GM21737 (cell line): ENCODE measurements around the gene RAB3D.
"Not testable (repeated sequence)": the region's sequence is repeated elsewhere in the genome, so short reads cannot be mapped to it uniquely, and the experiment has no call there.

Source experiments
- ATAC-seq: cut with Tn5 transposase; IDR thresholded peaks from one replicate; pipeline ENCODE4 v1.9.1; 2021; ENCODE audit warnings: mild to moderate bottlenecking, moderate library complexity; ENCODE audit not compliant: unreplicated experiment

The RAB3D gene

DNA sequence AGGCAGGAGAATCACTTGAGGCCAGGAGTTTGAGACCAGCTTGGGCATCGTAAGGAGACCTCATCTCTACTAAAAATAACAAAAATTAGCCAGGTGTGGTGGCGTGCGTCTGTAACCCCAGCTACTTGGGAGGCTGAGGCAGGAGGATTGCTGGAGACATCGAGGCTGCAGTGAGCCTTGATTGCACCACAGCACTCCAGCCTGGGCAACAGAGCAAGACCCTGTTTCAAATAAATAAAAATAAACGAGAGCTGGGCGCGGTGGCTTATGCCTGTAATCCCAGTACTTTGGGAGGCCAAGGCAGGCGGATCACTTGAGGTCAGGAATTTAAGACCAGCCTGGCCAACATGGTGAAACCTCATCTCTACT, 626 bp upstream of the RAB3D start:
- ATAC-seq = not testable (repeated sequence)

GRCh38 chr19:11338569-11339253, 746 bp downstream of the RAB3D start:
- ATAC-seq = no peak

GRCh38 chr19:11338121-11338520, 1.3 kb downstream of the RAB3D start:
- ATAC-seq = no peak

GRCh38 chr19:11337080-11337479, 2.4 kb downstream of the RAB3D start:
- ATAC-seq = no peak

- no peak for ATAC-seq
These were observed 3.9 kb downstream of the RAB3D start for GRCh38 chr19:11335449-11336146.

GRCh38 chr19:11333838-11334237, 5.6 kb downstream of the RAB3D start:
- ATAC-seq = not testable (repeated sequence)

GRCh38 chr19:11332822-11333221, 6.6 kb downstream of the RAB3D start:
- ATAC-seq = no peak

GRCh38 chr19:11331502-11331901, 8.0 kb downstream of the RAB3D start:
- ATAC-seq = no peak

DNA sequence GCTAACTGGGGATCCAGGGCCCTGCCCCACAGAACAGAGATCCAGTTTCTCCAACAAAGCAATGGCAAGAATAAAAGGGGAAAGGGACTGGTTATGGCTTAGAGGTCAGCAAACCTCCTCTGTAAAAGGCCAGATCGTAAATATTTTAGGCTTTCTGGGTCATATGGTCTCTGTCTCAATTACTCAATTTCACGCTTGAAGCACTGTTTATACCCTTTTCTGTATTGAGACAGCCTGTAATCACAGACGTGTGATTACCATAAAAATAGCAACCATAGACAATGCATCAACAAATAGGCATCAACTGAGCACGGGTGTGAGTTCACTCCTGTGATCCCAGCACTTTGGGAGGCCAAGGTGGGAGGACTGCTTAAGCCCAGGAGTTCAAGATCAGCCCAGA, 9.3 kb downstream of the RAB3D start:
- no peak for ATAC-seq

DNA sequence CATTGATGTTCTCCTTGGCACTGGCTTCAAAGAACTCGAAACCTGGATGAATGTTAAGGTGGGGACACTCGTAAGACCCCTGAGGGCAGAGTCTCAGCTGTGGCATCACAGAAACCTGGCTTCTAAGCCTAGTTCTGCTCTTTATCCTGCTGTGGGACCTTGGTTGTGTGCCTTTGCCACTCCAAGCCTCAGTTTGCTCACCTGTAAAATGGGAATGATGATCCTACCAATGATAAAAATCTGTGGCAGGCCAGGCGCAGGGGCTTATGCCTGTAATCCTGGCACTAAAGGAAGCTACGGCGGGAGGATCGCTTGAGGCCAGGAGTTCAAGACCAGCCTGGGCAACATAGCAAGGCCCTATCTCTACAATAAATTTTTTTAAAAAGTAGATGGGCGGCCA, 13.9 kb downstream of the RAB3D start:
- ATAC-seq = no peak

GRCh38 chr19:11324748-11325389, 14.6 kb downstream of the RAB3D start:
- ATAC-seq = no peak

DNA sequence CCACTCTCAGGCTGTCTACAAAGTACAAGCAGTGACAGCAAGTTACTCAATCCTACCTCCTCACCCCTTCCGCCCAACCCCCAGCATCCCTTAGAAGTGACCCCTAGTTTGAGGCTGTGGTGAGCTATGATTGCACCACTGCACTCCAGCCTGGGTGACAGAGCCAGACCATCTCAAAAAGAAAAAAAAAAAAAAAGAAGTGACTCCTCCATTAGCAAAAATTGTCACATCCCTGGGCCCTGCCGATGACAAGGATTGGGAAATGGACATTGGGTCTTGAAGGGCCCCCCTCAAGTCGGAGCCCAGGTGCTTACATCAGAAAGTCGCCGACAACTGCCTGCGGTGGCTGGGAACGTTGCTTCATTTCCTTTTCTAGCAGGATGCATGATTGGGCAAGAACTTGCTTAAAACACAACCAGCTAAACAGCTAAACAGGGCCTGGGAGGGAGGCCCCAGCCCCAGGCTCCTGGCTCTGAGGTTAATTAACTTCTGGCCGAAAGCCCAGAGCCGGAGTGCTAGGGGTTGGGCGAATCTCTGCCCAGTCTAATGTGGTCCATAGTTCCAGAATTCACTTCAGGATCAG, 15.3 kb downstream of the RAB3D start:
- no peak for ATAC-seq

GRCh38 chr19:11323601-11324078, 15.8 kb downstream of the RAB3D start:
- ATAC-seq = no peak

DNA sequence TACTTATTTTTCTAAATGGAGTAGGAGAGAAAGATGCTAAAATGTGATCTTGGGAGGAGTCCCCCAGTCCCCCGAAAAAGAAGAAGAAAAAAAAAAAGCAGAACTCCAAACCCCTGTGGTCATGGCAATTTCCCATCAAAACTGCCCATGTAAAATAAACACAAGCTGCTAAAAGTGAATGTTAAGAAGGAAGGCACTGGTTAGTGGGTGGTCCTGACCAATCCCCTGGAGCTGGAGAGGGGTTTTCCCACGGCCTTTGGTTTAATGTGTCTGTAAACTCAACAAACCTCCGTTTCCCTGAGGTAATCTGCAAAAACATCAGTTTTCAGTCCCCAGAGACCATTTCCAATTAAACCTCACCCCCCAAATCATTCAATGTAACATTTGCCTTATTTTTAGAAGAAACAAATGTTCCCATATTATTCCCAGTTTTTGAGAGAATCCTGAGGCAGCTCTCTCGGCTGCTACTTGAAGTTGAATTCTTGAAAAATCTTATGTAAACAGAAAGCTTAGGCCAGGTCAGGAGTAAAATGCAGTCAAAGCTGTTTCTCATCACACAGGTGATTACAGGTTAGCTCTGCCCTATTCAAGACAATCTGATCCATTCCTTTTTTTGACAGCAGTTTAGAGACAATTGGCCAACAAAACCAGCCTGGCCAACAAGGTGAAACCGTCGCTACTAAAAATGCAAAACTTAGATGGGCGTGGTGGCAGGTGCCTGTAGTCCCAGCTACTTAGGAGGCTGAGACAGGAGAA, 17.0 kb downstream of the RAB3D start:
- no peak for ATAC-seq

DNA sequence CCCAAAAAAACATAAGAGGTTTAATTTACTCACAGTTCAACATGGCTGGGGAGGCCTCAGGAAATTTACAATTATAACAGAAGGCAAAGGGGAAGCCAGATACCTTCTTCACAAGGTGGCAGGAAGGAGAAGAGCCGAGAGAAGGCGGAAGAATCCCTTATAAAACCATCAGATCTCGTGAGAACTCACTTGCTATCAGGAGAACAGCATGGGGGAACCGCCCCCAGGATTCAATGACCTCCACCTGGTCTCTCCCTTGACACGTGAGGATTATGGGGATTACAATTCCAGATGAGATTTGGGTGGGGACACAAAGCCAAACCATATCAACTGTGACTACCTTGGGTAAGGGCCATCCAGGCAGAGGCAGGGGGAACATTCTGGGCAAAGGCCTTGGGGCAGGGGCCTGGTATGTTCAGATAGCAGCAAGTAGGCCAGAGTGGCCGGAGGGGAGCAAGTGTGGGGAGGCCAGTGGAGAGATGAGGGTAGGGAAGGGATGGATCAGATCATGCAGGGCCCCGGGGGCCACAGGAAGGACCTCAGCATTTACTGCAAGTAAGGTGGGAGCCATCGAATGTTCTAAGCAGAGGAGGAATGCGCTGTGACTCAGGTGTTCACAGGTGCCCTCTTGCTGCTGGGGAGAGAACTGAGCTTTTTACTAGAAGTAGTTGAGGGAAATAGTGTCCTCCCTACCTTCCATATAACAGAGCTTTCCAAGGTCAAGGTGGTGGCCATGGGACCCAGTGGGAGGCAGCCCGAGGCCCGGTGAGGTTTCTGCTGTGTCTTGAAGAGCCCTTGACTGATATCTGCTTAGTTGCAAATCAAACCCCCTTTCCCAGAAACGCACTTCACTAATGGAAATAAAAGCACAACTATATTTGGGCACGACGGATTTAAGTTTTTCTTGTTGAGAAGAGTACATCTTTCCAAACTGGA, 18.0 kb downstream of the RAB3D start:
- ATAC-seq = no peak

- ATAC-seq = not testable (repeated sequence)
These were observed 19.0 kb downstream of the RAB3D start for GRCh38 chr19:11320278-11320995.

GRCh38 chr19:11306337-11306736, 33.1 kb downstream of the RAB3D start:
- ATAC-seq = no peak

DNA sequence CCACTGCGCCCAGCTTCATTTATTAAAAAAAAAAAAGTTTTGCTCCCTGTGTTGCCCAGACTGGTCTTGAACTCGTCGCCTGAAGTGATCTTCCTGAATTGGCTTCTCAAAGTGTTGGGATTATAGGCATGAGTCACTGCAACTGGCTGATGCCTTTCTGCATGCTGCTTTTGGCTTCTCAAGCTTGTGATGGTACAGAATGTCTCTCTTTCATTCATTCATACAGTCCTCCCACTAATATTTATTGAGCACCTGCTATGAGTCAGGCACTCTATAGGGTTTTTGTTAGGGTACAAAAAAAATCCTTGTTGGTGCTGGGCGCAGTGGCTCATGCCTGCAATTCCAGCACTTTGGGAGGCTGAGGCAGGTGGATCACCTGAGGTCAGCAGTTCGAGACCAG, 34.5 kb downstream of the RAB3D start:
- ATAC-seq = no peak

DNA sequence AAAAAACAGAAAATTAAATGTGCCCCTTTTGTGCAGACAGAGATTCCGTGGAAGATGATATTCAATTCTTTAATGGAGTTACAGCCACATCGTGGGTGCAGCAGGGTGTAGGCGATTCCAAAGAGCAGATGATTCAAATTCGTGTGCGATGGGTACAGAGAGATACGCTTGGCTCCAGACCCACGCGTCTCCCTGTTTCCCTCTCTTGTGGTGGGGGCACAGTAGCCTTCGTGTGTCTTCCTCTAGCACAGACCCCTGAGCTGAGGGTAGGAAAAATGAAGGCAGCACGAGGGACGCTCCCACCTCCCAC, 38.7 kb downstream of the RAB3D start:
- no peak for ATAC-seq
